Ovary (tissue), 9 donors: ENCODE results near the gene STX3. TPM values are rescaled to one million over a fixed set of nuclear protein-coding genes. Genes with fewer than 3 reads are reported as not detected.

Experiments used
- DNase-seq, 5 donors: peaks; one replicate each; pipeline ENCODE4 v3.0.0-alpha.2; 2019 to 2020
- H3K27ac ChIP-seq, 2 donors: fragments of 200-600 bp; one replicate each; pipeline versions ENCODE4 v1.5.1 to v1.8.0; 2019 to 2022
- H3K27me3 ChIP-seq: fragments of 200-600 bp; one replicate; pipeline ENCODE4 v1.8.0; 2022
- H3K36me3 ChIP-seq: fragments of 200-600 bp; sonication (generic); one replicate; pipeline ENCODE4 v1.5.1; 2019
- H3K4me1 ChIP-seq: one replicate; pipeline ENCODE4 v1.8.1; 2013; ENCODE audit warnings: mild to moderate bottlenecking, moderate library complexity; ENCODE audit not compliant: insufficient read depth
- H3K4me3 ChIP-seq: fragments of 200-600 bp; sonication (generic); one replicate; pipeline ENCODE4 v1.5.1; 2017
- H3K9me3 ChIP-seq, 2 donors: fragments of 200-600 bp in 1 of 2; sonication (generic) in 1 of 2; one replicate each; pipeline versions ENCODE4 v1.5.1 to v1.8.1; 2013 to 2019; ENCODE audit warnings: mild to moderate bottlenecking in 1 of 2, moderate library complexity in 1 of 2
- CTCF ChIP-seq, 3 donors: fragments of 450-650 bp in 2 of 3; fragments of 200-600 bp in 1 of 3; IDR thresholded peaks; one replicate each; pipeline versions ENCODE4 v1.5.1 to v1.8.0; 2016 to 2022; ENCODE audit warnings: antibody characterized with exemption in 3 of 3, mild to moderate bottlenecking in 1 of 3
- EP300 ChIP-seq: sonication (generic); formaldehyde crosslinking; IDR thresholded peaks from one replicate; pipeline ENCODE4 v1.6.1; 2017; ENCODE audit warnings: antibody characterized with exemption
- POLR2A ChIP-seq: fragments of 450-650 bp; IDR thresholded peaks from one replicate; pipeline ENCODE4 v1.6.1; 2017; ENCODE audit warnings: antibody characterized with exemption, mild to moderate bottlenecking, moderate library complexity
- WGBS, 3 donors: extraction: QIAGEN DNeasy Blood & Tissue Kit in 1 of 3; methylation state at CpG; one replicate each; pipeline versions ENCODE4 v1.1.5 to v1.1.7; 2013 to 2017; 5-methylcytosine and 5-hydroxymethylcytosine counted together
- intact Hi-C, 4 donors: fragments of 100-400 bp; cut with DNase I; formaldehyde crosslinking; loops; one replicate each; pipeline versions ENCODE4 v1.11.0 to v1.15.1; 2022 to 2023
- polyA plus RNA-seq, 2 donors: library from polyadenylated mRNA; stranded (reverse); fragments of 200-250 nt in 1 of 2; fragments of 350-450 nt in 1 of 2; fragmentation: Illumina TruSeq in 1 of 2; extraction: RNeasy Lipid Tissue Mini Kit (QIAGEN cat#74804) in 1 of 2; gene quantifications; one replicate each; pipeline ENCODE4 v1.2.3, GENCODE V29; 2013 to 2014
- total RNA-seq, 7 donors: library from RNA; depleted of rRNA in 2 of 7; stranded (reverse); fragments of >200 nt in 2 of 7; fragmentation: NEBNext Ultra II Directional in 3 of 7; extraction: Animal tissue kit (Norgen Biotek cat#: 25700) in 3 of 7; gene quantifications; one replicate each; pipeline versions ENCODE4 v1.1.0 to v1.2.4, GENCODE V29; 2016 to 2023
- donor health status: DM: no; HTN: no; CAD: no; lungs with moderate emphysema.
- donor health status: DM: no; HTN: no; CAD: no.
- donor health status: Bipolar disorder and iron deficiency.
- donor health status: DM: yes; HTN: yes; CAD: no.
- donor health status: DM: no; HTN: no; CAD: no.
- donor health status: DM: yes; HTN: yes; CAD: no.

STX3 gene
- total and polyA plus RNA-seq, 9 donors = 13.3 to 29.4 (median 16.2) TPM

DNA sequence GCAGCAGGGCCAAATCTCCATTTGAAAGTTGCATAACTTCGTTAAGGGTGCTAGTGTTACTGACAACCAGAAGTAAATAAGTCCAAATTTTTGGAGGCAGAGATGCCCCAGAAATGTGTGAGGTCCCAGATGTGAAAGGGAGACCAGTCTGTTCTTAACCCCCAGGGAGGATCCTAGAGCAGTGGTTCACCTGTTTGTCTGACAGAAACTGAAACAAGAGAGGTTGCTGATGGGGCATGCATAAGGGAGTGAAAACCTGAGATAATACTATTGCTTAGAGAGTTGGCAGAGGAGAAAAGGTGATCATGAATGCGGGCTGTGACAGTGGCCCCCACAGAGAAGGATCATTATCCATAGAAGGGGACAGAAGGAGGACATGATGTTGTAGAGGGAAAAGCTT lies 86.3 kb downstream of the STX3 start:
- WGBS, 3 donors = 89 to 90% (median 90%) methylated on average over 2 of the region's 2 CpGs
- H3K4me1 ChIP-seq = no peaks in the 10 kb centered on the region
- DNase-seq = no peak
- H3K27ac ChIP-seq = no peak overlapping the region
- no peak overlapping the region for H3K4me3 ChIP-seq
- TF ChIP-seq POLR2A = no peak
- no peak for TF ChIP-seq EP300
- TF ChIP-seq CTCF (IDR thresholded peaks at IDR 0.05) = no peak
- intact Hi-C loops = loop anchor here in 1 of 4 donors (10.0 kb wide), 1 partner anchor 1183 kb away; no protein-coding TSS in a partner anchor
- no peaks in the 10 kb centered on the region for H3K9me3 ChIP-seq
- H3K27me3 ChIP-seq = no peaks in the 10 kb centered on the region
- H3K36me3 ChIP-seq = no peaks in the 10 kb centered on the region

GRCh38 chr11:59842316-59842715 lies 87.1 kb downstream of the STX3 start:
- Histone ChIP-seq H3K4me1 (no peaks in the 10 kb centered on the region), H3K4me3 (no peak overlapping the region), H3K9me3 (no peaks in the 10 kb centered on the region), H3K27ac (no peak overlapping the region), H3K27me3 (no peaks in the 10 kb centered on the region), H3K36me3 (no peaks in the 10 kb centered on the region)
- TF ChIP-seq POLR2A = no peak
- no peak for TF ChIP-seq CTCF (IDR thresholded peaks at IDR 0.05)
- no peak for TF ChIP-seq EP300
- intact Hi-C loops = loop anchor here in 1 of 4 donors (10.0 kb wide), 1 partner anchor 1182 kb away; no protein-coding TSS in a partner anchor
- DNase-seq = no peak
- WGBS, 3 donors = 51 to 66% (median 53%) methylated on average over 12 of the region's 12 CpGs

DNA sequence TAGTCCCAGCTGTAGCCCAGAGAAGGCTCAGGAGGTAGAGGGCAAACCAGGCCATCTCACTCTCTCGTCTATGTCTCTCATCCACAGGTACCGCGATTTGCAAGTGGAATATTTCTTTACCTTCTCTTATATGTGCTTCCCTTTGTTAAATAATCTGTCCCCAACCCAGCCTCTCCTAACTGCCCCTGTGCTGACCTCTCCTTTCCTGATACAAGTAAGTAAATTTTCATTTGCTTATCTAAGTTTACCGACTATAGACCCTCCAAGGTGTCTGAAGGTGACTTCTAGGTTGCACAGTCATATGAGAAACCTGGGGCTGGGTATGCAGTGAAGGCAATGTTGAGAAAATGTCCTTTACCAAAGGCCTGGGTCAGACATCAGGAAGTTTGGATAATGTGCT lies 90.2 kb downstream of the STX3 start, which contains the start of gene CBLIF:
TSS of gene CBLIF (minus strand) at position 101 of the 400 bp plus-strand sequence. CDS start at position 55, 46 bp downstream.
- Histone ChIP-seq H3K9me3 (no peaks in the 10 kb centered on the region), H3K36me3 (no peaks in the 10 kb centered on the region), H3K27ac (no peak within 1 kb of the TSS), H3K27me3 (no peaks in the 10 kb centered on the region), H3K4me3 (no peak within 1 kb of the TSS), H3K4me1 (no peaks in the 10 kb centered on the region)
- 86 to 91% (median 87%) methylated on average over 4 of the region's 4 CpGs for WGBS, 3 donors
- TF ChIP-seq CTCF (IDR thresholded peaks at IDR 0.05) = no peak
- TF ChIP-seq POLR2A = no peak
- no peak for TF ChIP-seq EP300
- DNase-seq = no peak
- intact Hi-C loops = loop anchor here in 1 of 4 donors (10.0 kb wide), 1 partner anchor 1179 kb away; no protein-coding TSS in a partner anchor

- no peaks in the 10 kb centered on the region for H3K36me3 ChIP-seq
- H3K27ac ChIP-seq = no peak overlapping the region
- DNase-seq = no peak
- no peak overlapping the region for H3K4me3 ChIP-seq
- H3K9me3 ChIP-seq = no peaks in the 10 kb centered on the region
- no peaks in the 10 kb centered on the region for H3K4me1 ChIP-seq
- no peak for TF ChIP-seq CTCF (IDR thresholded peaks at IDR 0.05)
- TF ChIP-seq POLR2A = no peak
- TF ChIP-seq EP300 = no peak
- H3K27me3 ChIP-seq = no peaks in the 10 kb centered on the region
- 61 to 64% (median 62%) methylated on average over 5 of the region's 5 CpGs for WGBS, 3 donors
- intact Hi-C loops = loop anchor here in 1 of 4 donors (10.0 kb wide), 1 partner anchor 1178 kb away; no protein-coding TSS in a partner anchor
These were observed 91.4 kb downstream of the STX3 start for GRCh38 chr11:59846556-59846955.
